Epithelial cell of esophagus (primary cell): ENCODE data around the gene ACTA2.
"Not testable (repeated sequence)": the region's sequence is repeated elsewhere in the genome, so short reads cannot be mapped to it uniquely, and the experiment has no call there.

Experiments used
- DNase-seq: peaks from one replicate; pipeline ENCODE4 v3.0.0; 2010; ENCODE audit warnings: low read depth
- H3K4me3 ChIP-seq: 2 replicates; pipeline ENCODE4 v1.5.1; 2011; ENCODE audit warnings: mild to moderate bottlenecking, low read length, control low read depth
- CTCF ChIP-seq: IDR thresholded peaks from 2 replicates; pipeline ENCODE4 v1.5.1; 2011; ENCODE audit warnings: low read depth, mild to moderate bottlenecking, low read length, control low read depth, inconsistent platforms; ENCODE audit not compliant: insufficient read depth; ENCODE audit errors: missing control alignments

The ACTA2 gene

DNA sequence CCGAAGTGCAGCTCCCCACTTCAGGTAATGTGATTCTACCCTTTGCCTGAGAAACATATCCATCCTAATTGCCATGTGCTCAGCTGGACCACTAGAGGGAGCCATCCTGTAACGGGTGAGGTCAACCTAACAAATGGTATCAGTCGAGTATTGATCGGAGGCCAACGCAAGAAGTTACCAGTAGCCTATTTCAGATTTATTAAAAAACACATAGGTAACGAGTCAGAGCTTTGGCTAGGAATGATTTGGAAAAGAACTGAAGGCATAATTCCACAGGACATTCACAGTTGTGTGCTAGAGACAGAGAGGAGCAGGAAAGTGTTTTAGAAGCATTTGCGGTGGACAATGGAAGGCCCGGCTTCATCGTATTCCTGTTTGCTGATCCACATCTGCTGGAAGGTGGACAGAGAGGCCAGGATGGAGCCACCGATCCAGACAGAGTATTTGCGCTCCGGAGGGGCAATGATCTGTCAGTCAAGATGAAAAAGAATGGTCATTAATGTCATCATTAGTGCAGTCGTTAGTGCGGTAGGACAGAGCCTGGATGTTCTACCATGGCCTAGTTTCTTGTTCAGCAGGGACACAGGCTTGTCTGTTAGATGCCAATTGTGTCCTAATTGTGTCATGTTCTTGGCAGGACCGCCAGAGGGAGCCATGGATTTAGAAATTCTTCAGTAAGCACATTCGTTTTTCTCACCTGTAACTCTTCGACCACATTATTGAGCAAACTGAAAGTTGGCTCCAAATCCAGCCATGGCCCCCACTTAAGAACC is 17.5 kb downstream of the ACTA2 start:
- no peak overlapping the region for H3K4me3 ChIP-seq
- TF ChIP-seq CTCF = peak; percentile 98
- peak; percentile 89 for DNase-seq

DNA sequence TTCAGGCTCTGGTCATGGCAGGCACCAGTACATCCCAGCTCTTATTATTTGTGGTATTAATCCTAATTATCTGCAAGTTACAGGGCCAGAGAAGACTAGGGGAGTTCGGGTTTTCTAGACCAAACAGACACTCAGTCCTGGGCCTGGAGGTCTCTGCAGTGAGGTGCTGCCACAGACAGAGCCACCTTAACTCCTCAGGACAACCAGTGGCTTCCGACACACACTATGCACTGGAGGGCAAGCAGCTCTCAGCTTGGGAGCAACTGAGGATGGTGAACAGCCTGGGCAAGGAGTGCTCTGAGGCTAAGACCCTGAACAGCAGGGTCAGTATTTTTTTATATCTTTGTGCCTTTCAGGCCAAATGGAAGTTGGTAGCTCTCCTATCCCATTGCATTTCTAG is 19.0 kb downstream of the ACTA2 start:
- no peak overlapping the region for H3K4me3 ChIP-seq
- TF ChIP-seq CTCF = no peak
- no peak for DNase-seq

DNA sequence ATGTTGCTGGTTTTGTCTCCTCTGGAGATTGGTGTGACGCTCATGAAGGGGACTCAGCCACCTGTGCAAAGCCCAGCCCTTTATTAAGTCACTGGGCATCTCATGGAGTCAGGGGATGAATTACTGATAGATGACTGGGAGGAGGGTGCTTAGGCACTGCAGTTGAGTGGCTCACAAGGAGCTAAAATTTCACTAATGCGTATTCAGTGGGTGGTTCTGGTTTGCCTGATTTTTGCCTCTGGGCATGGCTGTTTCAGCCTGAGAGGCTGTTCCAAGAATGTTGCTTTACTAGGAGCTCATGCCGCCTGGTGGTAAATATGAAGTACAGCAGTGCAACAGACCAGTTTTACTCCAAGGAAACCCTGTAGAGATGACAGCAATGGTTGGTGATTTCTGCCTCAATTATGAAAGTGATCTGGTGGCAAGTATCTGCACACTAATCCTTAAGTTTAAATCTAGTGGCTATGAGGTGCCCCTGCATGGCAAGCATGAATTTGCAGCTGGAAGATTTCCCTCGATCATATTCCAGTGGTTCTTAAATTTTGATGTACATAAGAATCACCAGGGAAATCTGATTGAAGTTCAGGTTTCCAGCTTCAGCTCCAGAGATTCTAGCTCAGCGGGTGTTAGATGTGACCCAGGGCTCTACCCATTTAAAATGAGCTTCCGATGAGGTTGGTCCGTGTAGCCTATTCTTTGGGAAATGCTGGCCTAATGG is 19.9 kb downstream of the ACTA2 start:
- no peak overlapping the region for H3K4me3 ChIP-seq
- peak; percentile 95 for TF ChIP-seq CTCF
- DNase-seq = peak; percentile 91

DNA sequence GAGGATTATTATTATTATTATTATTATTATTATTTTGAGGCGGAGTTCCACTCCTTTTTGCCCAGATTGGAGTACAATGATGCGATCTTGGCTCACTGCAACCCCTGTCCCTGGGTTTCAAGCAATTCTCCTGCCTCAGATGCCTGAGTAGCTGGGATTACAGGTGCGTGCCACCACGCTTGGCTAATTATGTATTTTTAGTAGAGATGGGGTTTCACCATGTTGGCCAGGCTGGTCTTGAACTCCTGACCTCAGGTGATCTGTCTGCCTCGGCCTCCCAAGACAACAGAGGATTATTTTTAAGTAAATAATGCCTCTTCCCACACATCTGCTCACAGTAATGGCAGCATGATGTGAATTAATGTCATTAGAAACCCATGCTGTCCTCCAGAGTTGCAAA is 20.5 kb downstream of the ACTA2 start:
- not testable (repeated sequence) for DNase-seq, H3K4me3 ChIP-seq

DNA sequence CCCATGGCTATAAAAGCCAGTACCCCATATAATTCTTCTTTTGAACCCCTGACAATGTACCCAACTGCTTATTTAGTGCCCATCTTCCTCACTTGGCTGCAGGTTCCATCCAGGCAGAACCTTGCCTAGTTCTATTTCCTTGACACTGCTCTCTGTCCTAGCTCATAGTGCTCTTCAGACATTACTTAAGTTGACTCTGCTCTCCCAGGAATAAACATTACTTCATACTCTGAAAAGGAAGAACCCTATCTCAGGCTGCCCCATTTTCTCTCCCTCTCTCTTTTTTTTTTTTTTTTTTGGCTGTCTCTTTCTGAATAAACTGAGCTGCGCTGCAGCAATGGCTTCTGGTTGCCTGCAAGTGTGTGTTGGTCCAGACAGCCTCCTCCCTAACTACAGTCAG is 21.0 kb downstream of the ACTA2 start:
- no peak for DNase-seq
- no peak for TF ChIP-seq CTCF
- no peak overlapping the region for H3K4me3 ChIP-seq

GRCh38 chr10:88928254-88928653 is 24.3 kb downstream of the ACTA2 start:
- no peak for DNase-seq
- TF ChIP-seq CTCF = no peak
- no peak overlapping the region for H3K4me3 ChIP-seq

- H3K4me3 ChIP-seq = no peak overlapping the region
- no peak for DNase-seq
- no peak for TF ChIP-seq CTCF
Observed at GRCh38 chr10:88927416-88927690, 25.2 kb downstream of the ACTA2 start.
